MCF 10A (cell line): ENCODE data around the gene CR1L. TPM values are rescaled to one million over a fixed set of nuclear protein-coding genes. Genes with fewer than 3 reads are reported as not detected.

Experiments
- BruUV-seq: library from RNA; stranded (reverse); fragments of 400-500 nt; replicated peaks from 2 replicates; lab custom pipeline; 2021; lab: Mats Ljungman, UMichigan
- CTCF ChIA-PET: fragments of 300-600 bp; sonication (Branson Sonifier 250); formaldehyde crosslinking; extraction: SDS; loops from one replicate; lab custom pipeline; 2021; ENCODE audit warnings: antibody characterized with exemption, inconsistent platforms; lab: Yijun Ruan, JAX
- POLR2A ChIA-PET: fragments of 300-600, 350-650 bp; sonication (Branson Sonifier 250); formaldehyde crosslinking; extraction: SDS; loops from one replicate; lab custom pipeline; 2020; ENCODE audit warnings: antibody characterized with exemption, inconsistent platforms; lab: Yijun Ruan, JAX
- DNase-seq: peaks from one replicate; pipeline ENCODE4 v3.0.0-alpha.2; 2018; ENCODE audit not compliant: unreplicated experiment
- H3K27ac Mint-ChIP-seq: one replicate; pipeline ENCODE4 v1.8.0; 2022; ENCODE audit warnings: mild to moderate bottlenecking, low read depth, mixed read lengths; ENCODE audit not compliant: unreplicated experiment
- H3K27me3 Mint-ChIP-seq: one replicate; pipeline ENCODE4 v1.8.0; 2022; ENCODE audit warnings: mixed read lengths; ENCODE audit not compliant: insufficient read depth, unreplicated experiment
- H3K36me3 Mint-ChIP-seq: one replicate; pipeline ENCODE4 v1.8.0; 2022; ENCODE audit warnings: mild to moderate bottlenecking, moderate library complexity, mixed read lengths; ENCODE audit not compliant: insufficient read depth, unreplicated experiment
- H3K4me1 Mint-ChIP-seq: one replicate; pipeline ENCODE4 v1.8.0; 2022; ENCODE audit warnings: mixed read lengths; ENCODE audit not compliant: insufficient read depth, unreplicated experiment
- H3K4me3 Mint-ChIP-seq: one replicate; pipeline ENCODE4 v1.8.0; 2022; ENCODE audit warnings: mild to moderate bottlenecking, moderate library complexity, mixed read lengths; ENCODE audit not compliant: unreplicated experiment
- H3K9me3 Mint-ChIP-seq: one replicate; pipeline ENCODE4 v1.8.0; 2022; ENCODE audit warnings: mixed read lengths; ENCODE audit not compliant: unreplicated experiment
- CTCF ChIP-seq: fragments of 200-600 bp; IDR thresholded peaks from one replicate; pipeline ENCODE4 v1.8.0; 2022; ENCODE audit warnings: antibody characterized with exemption, mild to moderate bottlenecking; ENCODE audit not compliant: unreplicated experiment
- intact Hi-C: fragments of 100-400 bp; cut with micrococcal nuclease; formaldehyde crosslinking; loops from 2 replicates; pipeline ENCODE4 v1.14.1; 2022
- total RNA-seq: library from RNA; stranded (reverse); gene quantifications from 2 replicates; pipeline ENCODE4 v1.2.3, GENCODE V29; 2022

The CR1L gene
- total RNA-seq, 1 experiment from 2014 or later: not detected

GRCh38 chr1:207626972-207627337 is 18.0 kb upstream of the CR1L start:
- ChIA-PET CTCF (interaction anchor here (0.7 to 2.4 kb wide), 6 partner anchors 9 to 72 kb away, joined by 3 to 8 read pairs (median 5); no protein-coding TSS in a partner anchor), POLR2A (interaction anchor here (1.1 to 1.5 kb wide), 2 partner anchors 11 to 14 kb away, joined by 3 read pairs; no protein-coding TSS in a partner anchor)
- H3K27me3 Mint-ChIP-seq: no peaks in the 10 kb centered on the region
- TF ChIP-seq CTCF: no peak
- no peak overlapping the region for H3K27ac Mint-ChIP-seq
- no peak overlapping the region for H3K4me3 Mint-ChIP-seq
- no TSS peak for BruUV-seq
- no peak for DNase-seq
- H3K36me3 Mint-ChIP-seq: no peaks in the 10 kb centered on the region
- peaks cover 7% of the 10 kb centered on the region for H3K9me3 Mint-ChIP-seq
- H3K4me1 Mint-ChIP-seq: no peaks in the 10 kb centered on the region
- intact Hi-C loops: no loop called here

- H3K36me3 Mint-ChIP-seq: no peaks in the 10 kb centered on the region
- no TSS peak for BruUV-seq
- ChIA-PET POLR2A (interaction anchor here (1.1 kb wide), 1 partner anchor 12 kb away, joined by 3 read pairs; no protein-coding TSS in a partner anchor), CTCF (interaction anchor here (1.0 to 4.5 kb wide), 5 partner anchors 7 to 71 kb away, joined by 3 to 40 read pairs (median 6); no protein-coding TSS in a partner anchor)
- intact Hi-C loops: no loop called here
- H3K4me1 Mint-ChIP-seq: no peaks in the 10 kb centered on the region
- H3K27me3 Mint-ChIP-seq: no peaks in the 10 kb centered on the region
- no peak for TF ChIP-seq CTCF
- no peak overlapping the region for H3K27ac Mint-ChIP-seq
- H3K4me3 Mint-ChIP-seq: no peak overlapping the region
- peaks cover 7% of the 10 kb centered on the region for H3K9me3 Mint-ChIP-seq
- no peak for DNase-seq
Measured at GRCh38 chr1:207627496-207627895, 17.4 kb upstream of the CR1L start.

- no peak for TF ChIP-seq CTCF
- Mint-ChIP-seq H3K27me3 (peaks cover 5% of the 10 kb centered on the region), H3K4me1 (no peaks in the 10 kb centered on the region), H3K9me3 (peaks cover 7% of the 10 kb centered on the region), H3K27ac (no peak overlapping the region), H3K4me3 (no peak overlapping the region), H3K36me3 (no peaks in the 10 kb centered on the region)
- ChIA-PET POLR2A (no interaction called here), CTCF (interaction anchor here (0.6 to 4.5 kb wide), 4 partner anchors 9 to 1019 kb away, joined by 3 to 40 read pairs (median 4); no protein-coding TSS in a partner anchor)
- no peak for DNase-seq
- intact Hi-C loops: no loop called here
- BruUV-seq: no TSS peak
Measured at GRCh38 chr1:207628776-207629175, 16.2 kb upstream of the CR1L start.

GRCh38 chr1:207631137-207631536 is 13.8 kb upstream of the CR1L start:
- intact Hi-C loops: no loop called here
- peaks cover 16% of the 10 kb centered on the region for H3K27me3 Mint-ChIP-seq
- CTCF ChIA-PET: interaction anchor here (0.6 to 4.5 kb wide), 5 partner anchors 11 to 904 kb away, joined by 3 to 40 read pairs (median 5); no protein-coding TSS in a partner anchor
- DNase-seq: no peak
- BruUV-seq: no TSS peak
- no peaks in the 10 kb centered on the region for H3K9me3 Mint-ChIP-seq
- no peak overlapping the region for H3K4me3 Mint-ChIP-seq
- POLR2A ChIA-PET: interaction anchor here (0.7 kb wide), 1 partner anchor 15 kb away, joined by 3 read pairs; no protein-coding TSS in a partner anchor
- TF ChIP-seq CTCF: no peak
- H3K27ac Mint-ChIP-seq: no peak overlapping the region
- H3K4me1 Mint-ChIP-seq: peaks cover 5% of the 10 kb centered on the region
- H3K36me3 Mint-ChIP-seq: no peaks in the 10 kb centered on the region
